K562 (cell line): ENCODE measurements around the gene FSTL4. TPM values are rescaled to one million over a fixed set of nuclear protein-coding genes. Genes with fewer than 3 reads are reported as not detected.

ENCODE experiments used
- ATAC-seq: fragments of 200-7000 bp; cut with Tn5 transposase; 3 replicates; pipeline ENCODE4 v1.9.1; 2020; ENCODE audit warnings: moderate library complexity
- BruUV-seq: library from RNA; stranded (reverse); fragments of 400-500 nt; replicated peaks from 2 replicates; lab custom pipeline; 2021; lab: Mats Ljungman, UMichigan
- CTCF ChIA-PET: fragments of 300-600 bp; formaldehyde crosslinking; extraction: SDS; loops from one replicate; lab custom pipeline; 2021; ENCODE audit warnings: low intra/inter-chr PET ratio; lab: Yijun Ruan, JAX
- POLR2A ChIA-PET: fragments of 300-600, 350-650 bp; sonication (Branson Sonifier 250); formaldehyde crosslinking; extraction: SDS; loops from one replicate; lab custom pipeline; 2021; ENCODE audit warnings: antibody characterized with exemption, inconsistent platforms; lab: Yijun Ruan, JAX
- DNase-seq, 4 experiments: peaks; one replicate each; pipeline versions ENCODE4 v3.0.0 to v3.0.0-alpha.2; 2011 to 2018; ENCODE audit warnings: low spot score in 3 of 4, mixed read lengths in 3 of 4; ENCODE audit errors: extremely low read depth in 1 of 4
- FAIRE-seq: peaks from 2 replicates; lab custom pipeline; 2011; peaks lifted over from hg19 to GRCh38; lab: Jason Lieb, UNC
- H2AFZ ChIP-seq: 2 replicates; pipeline ENCODE4 v1.6.0; 2011; ENCODE audit warnings: low read depth, low read length, control low read depth, inconsistent platforms
- H3K27ac ChIP-seq: fragments of 200-600 bp; 3 replicates; pipeline ENCODE4 v1.8.0; 2011; ENCODE audit warnings: low read depth, mild to moderate bottlenecking, control low read depth, inconsistent platforms, low read length, moderate library complexity, mixed read lengths; ENCODE audit errors: extremely low read depth
- H3K27me3 ChIP-seq, 2 experiments: fragments of 300-600 bp in 1 of 2; 2 replicates in 1 of 2; 3 replicates in 1 of 2; pipeline versions ENCODE4 v1.6.0 to v1.8.0; 2011; ENCODE audit warnings: inconsistent platforms in 2 of 2, low read length in 2 of 2, mild to moderate bottlenecking in 1 of 2, mixed read lengths in 1 of 2, moderate library complexity in 1 of 2; ENCODE audit not compliant: control insufficient read depth in 2 of 2, insufficient read depth in 2 of 2
- H3K36me3 ChIP-seq: fragments of 300-600 bp; 3 replicates; pipeline ENCODE4 v1.8.0; 2011; ENCODE audit warnings: mild to moderate bottlenecking, low read length, inconsistent platforms; ENCODE audit not compliant: control insufficient read depth, insufficient read depth
- H3K4me1 ChIP-seq, 2 experiments: fragments of 200-600 bp in 1 of 2; replicated peaks in 1 of 2; 2 replicates in 1 of 2; 3 replicates in 1 of 2; pipeline versions ENCODE4 v1.5.1 to v1.8.0; 2011; ENCODE audit warnings: inconsistent platforms in 2 of 2, low read length in 2 of 2, mild to moderate bottlenecking in 1 of 2, mixed read lengths in 1 of 2, moderate library complexity in 1 of 2; ENCODE audit not compliant: control insufficient read depth in 2 of 2, insufficient read depth in 2 of 2
- H3K4me2 ChIP-seq: 2 replicates; pipeline ENCODE4 v1.6.1; 2011; ENCODE audit warnings: low read length, control low read depth, inconsistent platforms, mixed read lengths; ENCODE audit not compliant: insufficient read depth
- H3K4me3 ChIP-seq: fragments of 200-600 bp; sonication (generic), shearing (Covaris generic); 2 replicates; pipeline ENCODE4 v1.5.1; 2016; ENCODE audit warnings: control low read depth, inconsistent platforms
- H3K79me2 ChIP-seq: fragments of 200-600 bp; 3 replicates; pipeline ENCODE4 v1.8.0; 2011; ENCODE audit warnings: low read length, inconsistent platforms; ENCODE audit not compliant: control insufficient read depth, insufficient read depth
- H3K9ac ChIP-seq, 2 experiments: 2 replicates each; pipeline versions ENCODE4 v1.6.0 to v1.6.1; 2011; ENCODE audit warnings: low read depth in 2 of 2, low read length in 2 of 2, control low read depth in 1 of 2, inconsistent platforms in 1 of 2, mild to moderate bottlenecking in 1 of 2, mixed read lengths in 1 of 2; ENCODE audit not compliant: insufficient read depth in 1 of 2
- H3K9me1 ChIP-seq: one replicate; pipeline ENCODE4 v1.6.0; 2011; ENCODE audit warnings: inconsistent platforms, mild to moderate bottlenecking, low read length, moderate library complexity; ENCODE audit not compliant: control insufficient read depth, insufficient read depth
- H3K9me3 ChIP-seq: replicated peaks from 2 replicates; pipeline ENCODE4 v1.5.1; 2011; ENCODE audit warnings: low read depth, low read length, inconsistent platforms; ENCODE audit not compliant: control insufficient read depth, insufficient read depth
- H4K20me1 ChIP-seq: replicated peaks from 2 replicates; pipeline ENCODE4 v1.6.1; 2011; ENCODE audit warnings: low read length, inconsistent platforms, mixed read lengths; ENCODE audit not compliant: control insufficient read depth, insufficient read depth
- NCOA4 ChIP-seq: fragments of 450-650 bp; IDR thresholded peaks from 2 replicates; pipeline ENCODE4 v1.6.1; 2018; ENCODE audit warnings: mild to moderate bottlenecking; ENCODE audit not compliant: partially characterized antibody
- WGBS: fragments of 100-300 bp; shearing (Covaris generic); methylation state at CpG from one replicate; pipeline ENCODE4 v1.1.6; 2016; ENCODE audit warnings: low coverage, mixed read lengths; ENCODE audit not compliant: insufficient coverage; ENCODE audit errors: missing lambda C conversion rate; 5-methylcytosine and 5-hydroxymethylcytosine counted together
- in situ Hi-C: fragments of 300-500 bp; cut with MboI; formaldehyde crosslinking; loops from 4 replicates; pipeline ENCODE4 v1.15.0; 2018; ENCODE audit warnings: inconsistent platforms, mixed read lengths
- intact Hi-C: fragments of 100-400 bp; cut with micrococcal nuclease; formaldehyde crosslinking; loops from 2 replicates; pipeline ENCODE4 v1.14.2; 2022
- polyA plus RNA-seq, 8 experiments: library from polyadenylated mRNA; depleted of rRNA in 4 of 8; stranded (reverse) in 5 of 8; unstranded in 3 of 8; fragments of >200 nt; fragmentation: Nextera tagmentation in 2 of 8; fragmentation: Illumina TruSeq in 1 of 8; extraction: Ambion mirVana in 2 of 8; extraction: Trizol in 1 of 8; gene quantifications; 2 replicates each; pipeline versions ENCODE4 v1.2.1 to v1.2.3, GENCODE V29; 2011 to 2014; ENCODE audit warnings: inconsistent platforms in 1 of 8, missing spikeins in 1 of 8
- total RNA-seq, 7 experiments: library from RNA; depleted of rRNA in 6 of 7; stranded (reverse); fragments of >200 nt in 6 of 7; fragmentation: Illumina TruSeq in 2 of 7; extraction: Trizol in 2 of 7; gene quantifications; 2 replicates each; pipeline versions ENCODE4 v1.2.1 to v1.2.3, GENCODE V29; 2011 to 2021; ENCODE audit warnings: low replicate concordance in 1 of 7
- TF ChIP-seq, protein P1 (sequence below): fragments of 450-650 bp; formaldehyde crosslinking; IDR thresholded peaks from 2 replicates; pipeline ENCODE4 v1.4.0; 2020; ENCODE audit warnings: mild to moderate bottlenecking, mixed read lengths

FSTL4 gene
- total and polyA plus RNA-seq, 9 of the 15 experiments (the other 6 are each of a cell fraction or from before 2014, with no cell fraction given): 0.08 to 0.18 (median 0.10) TPM; not detected in 5

DNA sequence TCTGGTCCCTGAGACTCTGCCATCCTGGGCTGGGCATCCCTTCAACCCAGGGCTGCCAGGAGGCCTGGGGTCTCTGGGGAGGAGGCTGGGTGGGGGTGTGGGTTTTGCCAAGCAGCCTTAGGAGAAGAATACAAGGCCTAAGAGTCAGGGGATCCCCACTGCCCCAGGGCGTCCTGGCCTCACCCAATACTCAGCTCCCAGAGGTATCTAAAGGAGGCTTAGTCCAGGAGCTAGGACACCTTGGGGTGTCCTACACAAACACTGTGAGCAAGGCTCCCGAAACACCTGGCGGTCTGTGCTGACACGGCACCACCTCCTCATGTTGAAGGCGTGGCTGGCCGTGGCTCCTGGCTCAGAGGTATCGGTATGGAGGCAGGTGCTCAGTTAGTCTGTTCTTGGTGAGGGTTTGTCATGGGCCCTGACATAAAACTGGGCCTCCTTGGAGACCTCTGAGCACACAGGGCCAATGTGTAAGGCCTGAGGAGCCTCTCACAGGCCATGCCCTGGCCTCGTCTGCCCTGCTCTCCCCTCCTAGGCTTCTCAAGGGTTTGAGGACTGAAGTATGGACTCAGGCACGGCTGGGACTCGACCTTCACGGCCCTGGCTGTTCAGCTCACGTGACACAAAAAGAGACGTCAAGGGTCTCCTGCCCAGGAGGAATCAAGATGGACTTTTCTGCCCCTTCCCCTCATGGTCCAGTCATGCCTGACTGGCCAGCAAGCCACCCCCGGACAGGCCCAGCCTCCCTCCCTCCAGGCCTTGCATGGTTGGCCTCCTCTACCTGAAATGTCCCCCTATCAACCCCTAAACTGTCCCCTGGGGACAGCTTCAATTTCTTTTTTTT is 277.3 kb downstream of the FSTL4 start:
- no peak for DNase-seq
- 2% methylated on average over 14 of the region's 14 CpGs for WGBS
- FAIRE-seq: no peak
- Histone ChIP-seq H2AFZ (no peak overlapping the region), H3K36me3 (no peaks in the 10 kb centered on the region), H3K27ac (no peak overlapping the region), H4K20me1 (0 out of 2 replicates have a peak, but pooled peaks cover 3% of the 10 kb centered on the region), H3K9ac (no peak overlapping the region), H3K4me3 (no peak overlapping the region), H3K9me3 (no peaks in the 10 kb centered on the region), H3K4me2 (no peak overlapping the region), H3K9me1 (no peaks in the 10 kb centered on the region), H3K27me3 (peaks cover 12 to 82% of the 10 kb centered on the region in 2 experiments; a peak in 4 of 5 replicates), H3K4me1 (no peaks in the 10 kb centered on the region), H3K79me2 (no peaks in the 10 kb centered on the region)
- intact Hi-C loops (no loop called here), in situ Hi-C loops (no loop called here)
- CTCF ChIA-PET: no interaction called here
- POLR2A ChIA-PET: interaction anchor here (0.7 kb wide), 1 partner anchor 152 kb away, joined by 3 read pairs; no protein-coding TSS in a partner anchor
- TF ChIP-seq, protein P1, sequence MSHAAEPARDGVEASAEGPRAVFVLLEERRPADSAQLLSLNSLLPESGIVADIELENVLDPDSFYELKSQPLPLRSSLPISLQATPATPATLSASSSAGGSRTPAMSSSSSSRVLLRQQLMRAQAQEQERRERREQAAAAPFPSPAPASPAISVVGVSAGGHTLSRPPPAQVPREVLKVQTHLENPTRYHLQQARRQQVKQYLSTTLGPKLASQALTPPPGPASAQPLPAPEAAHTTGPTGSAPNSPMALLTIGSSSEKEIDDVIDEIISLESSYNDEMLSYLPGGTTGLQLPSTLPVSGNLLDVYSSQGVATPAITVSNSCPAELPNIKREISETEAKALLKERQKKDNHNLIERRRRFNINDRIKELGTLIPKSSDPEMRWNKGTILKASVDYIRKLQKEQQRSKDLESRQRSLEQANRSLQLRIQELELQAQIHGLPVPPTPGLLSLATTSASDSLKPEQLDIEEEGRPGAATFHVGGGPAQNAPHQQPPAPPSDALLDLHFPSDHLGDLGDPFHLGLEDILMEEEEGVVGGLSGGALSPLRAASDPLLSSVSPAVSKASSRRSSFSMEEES: peak; percentile 56
- no peak for TF ChIP-seq NCOA4
- ATAC-seq: no peak
- no TSS peak for BruUV-seq
